ENCODE results near the gene C6orf132.

Gene C6orf132

DNA sequence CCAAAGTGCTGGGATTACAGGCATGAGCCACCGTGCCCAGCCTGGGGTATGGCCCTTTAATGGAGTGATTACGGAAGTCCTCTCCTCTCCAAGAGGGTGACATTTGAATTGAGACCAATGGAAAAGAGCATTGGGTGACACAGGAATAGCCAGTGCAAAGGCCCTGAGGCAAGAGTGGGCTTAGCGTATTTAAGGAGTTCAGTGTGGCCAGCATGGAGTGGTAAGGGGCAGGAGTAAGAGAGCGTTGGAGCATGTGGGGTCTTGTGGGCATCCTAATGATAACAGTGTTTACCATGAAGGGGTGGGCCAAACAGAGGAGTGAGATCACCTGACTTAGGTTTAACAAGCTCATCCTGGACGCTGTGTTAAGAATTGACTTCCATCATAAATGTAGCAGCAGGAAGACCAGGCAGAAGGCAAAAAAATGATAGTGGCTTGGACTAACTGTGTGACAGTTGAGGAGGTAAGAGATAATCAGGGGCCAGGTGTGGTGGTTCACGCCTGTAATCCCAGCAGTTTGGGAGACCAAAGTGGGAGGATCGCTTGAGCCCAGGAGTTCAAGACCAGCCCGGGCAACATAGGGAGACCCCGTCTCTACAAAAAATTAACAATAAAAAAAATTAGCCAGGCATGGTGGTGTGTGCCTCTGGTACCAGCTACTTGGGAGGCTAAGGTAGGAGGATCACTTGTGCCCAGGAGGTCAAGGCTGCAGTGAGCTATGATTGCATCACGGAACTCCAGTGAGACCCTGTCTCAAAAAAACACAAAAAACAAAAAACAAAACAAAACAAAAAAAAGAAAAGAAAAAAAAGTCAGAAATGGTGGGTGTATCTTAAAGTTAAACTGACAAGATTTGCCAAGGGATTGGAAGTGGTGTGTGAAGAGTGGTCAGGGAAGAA lies 51.4 kb downstream of the C6orf132 start:
- no peaks in the 10 kb centered on the region for H3K27me3 ChIP-seq (ENCODE audit: insufficient read depth, low read length)
- no peak overlapping the region for H3K9ac ChIP-seq (ENCODE audit: low read length)
- no peaks in the 10 kb centered on the region for H3K79me2 ChIP-seq (ENCODE audit: insufficient read depth, low read length)
- no peaks in the 10 kb centered on the region for H3K4me1 ChIP-seq (ENCODE audit: insufficient read depth, low read length, severe bottlenecking)
- H3K9me2 ChIP-seq (ENCODE audit: low read depth, low read length): no peaks in the 10 kb centered on the region
- H3K27ac ChIP-seq (ENCODE audit: low read depth, low read length, poor library complexity, severe bottlenecking): no peak overlapping the region
- no peaks in the 10 kb centered on the region for H4K20me1 ChIP-seq (ENCODE audit: insufficient read depth, low read length)
- H3K9me3 ChIP-seq (ENCODE audit: low read length): no peaks in the 10 kb centered on the region
- H3K4me2 ChIP-seq (ENCODE audit: low read length): no peak overlapping the region
- no peak overlapping the region for H2AFZ ChIP-seq (ENCODE audit: low read length)
- H3K4me3 ChIP-seq (ENCODE audit: low read depth, low read length, poor library complexity, severe bottlenecking): no peak overlapping the region
- H3F3A ChIP-seq (ENCODE audit: insufficient read depth, low read length): no peaks in the 10 kb centered on the region
- no peaks in the 10 kb centered on the region for H3K36me3 ChIP-seq (ENCODE audit: insufficient read depth, low read length)
- TF ChIP-seq, protein P1, sequence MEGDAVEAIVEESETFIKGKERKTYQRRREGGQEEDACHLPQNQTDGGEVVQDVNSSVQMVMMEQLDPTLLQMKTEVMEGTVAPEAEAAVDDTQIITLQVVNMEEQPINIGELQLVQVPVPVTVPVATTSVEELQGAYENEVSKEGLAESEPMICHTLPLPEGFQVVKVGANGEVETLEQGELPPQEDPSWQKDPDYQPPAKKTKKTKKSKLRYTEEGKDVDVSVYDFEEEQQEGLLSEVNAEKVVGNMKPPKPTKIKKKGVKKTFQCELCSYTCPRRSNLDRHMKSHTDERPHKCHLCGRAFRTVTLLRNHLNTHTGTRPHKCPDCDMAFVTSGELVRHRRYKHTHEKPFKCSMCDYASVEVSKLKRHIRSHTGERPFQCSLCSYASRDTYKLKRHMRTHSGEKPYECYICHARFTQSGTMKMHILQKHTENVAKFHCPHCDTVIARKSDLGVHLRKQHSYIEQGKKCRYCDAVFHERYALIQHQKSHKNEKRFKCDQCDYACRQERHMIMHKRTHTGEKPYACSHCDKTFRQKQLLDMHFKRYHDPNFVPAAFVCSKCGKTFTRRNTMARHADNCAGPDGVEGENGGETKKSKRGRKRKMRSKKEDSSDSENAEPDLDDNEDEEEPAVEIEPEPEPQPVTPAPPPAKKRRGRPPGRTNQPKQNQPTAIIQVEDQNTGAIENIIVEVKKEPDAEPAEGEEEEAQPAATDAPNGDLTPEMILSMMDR (IDR thresholded peaks at IDR 0.05; ENCODE audit: low read length): no peak
- no peak for TF ChIP-seq EZH2 (IDR thresholded peaks at IDR 0.05; ENCODE audit: borderline replicate concordance, low read length)

DNA sequence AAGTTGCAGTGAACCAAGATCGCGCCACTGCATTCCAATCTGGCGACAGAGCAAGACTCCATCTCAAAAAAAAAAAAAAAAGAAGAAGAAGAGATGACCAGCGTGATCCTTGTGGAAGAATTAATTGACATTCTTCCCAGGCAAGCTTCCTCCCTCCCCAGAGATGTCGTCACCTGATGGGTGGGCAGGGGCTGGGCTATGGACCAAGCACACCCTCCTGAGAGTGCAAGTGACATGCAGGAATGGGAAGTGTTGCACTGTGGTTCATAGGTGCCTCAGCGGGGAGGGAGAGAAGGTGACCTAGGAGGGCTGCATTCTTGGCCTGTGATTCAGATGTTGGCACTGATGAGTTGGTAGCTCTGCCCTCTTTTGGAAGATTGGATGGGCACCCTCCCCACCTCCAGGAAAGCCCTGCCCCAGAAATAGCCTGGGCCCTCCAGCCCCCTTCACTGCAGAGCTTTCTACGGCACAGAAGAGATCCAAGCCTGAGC lies 54.3 kb downstream of the C6orf132 start:
- H3K36me3 ChIP-seq (ENCODE audit: insufficient read depth, low read length): no peaks in the 10 kb centered on the region
- no peak overlapping the region for H3K9ac ChIP-seq (ENCODE audit: low read length)
- no peaks in the 10 kb centered on the region for H3F3A ChIP-seq (ENCODE audit: insufficient read depth, low read length)
- no peaks in the 10 kb centered on the region for H3K9me3 ChIP-seq (ENCODE audit: low read length)
- H3K27ac ChIP-seq (ENCODE audit: low read depth, low read length, poor library complexity, severe bottlenecking): no peak overlapping the region
- H3K4me1 ChIP-seq (ENCODE audit: insufficient read depth, low read length, severe bottlenecking): no peaks in the 10 kb centered on the region
- H3K9me2 ChIP-seq (ENCODE audit: low read depth, low read length): no peaks in the 10 kb centered on the region
- H3K27me3 ChIP-seq (ENCODE audit: insufficient read depth, low read length): no peaks in the 10 kb centered on the region
- TF ChIP-seq, protein P1 (IDR thresholded peaks at IDR 0.05; ENCODE audit: low read length): no peak
- no peak for TF ChIP-seq EZH2 (IDR thresholded peaks at IDR 0.05; ENCODE audit: borderline replicate concordance, low read length)
- no peak overlapping the region for H2AFZ ChIP-seq (ENCODE audit: low read length)
- no peak overlapping the region for H3K4me3 ChIP-seq (ENCODE audit: low read depth, low read length, poor library complexity, severe bottlenecking)
- no peak overlapping the region for H3K4me2 ChIP-seq (ENCODE audit: low read length)
- H3K79me2 ChIP-seq (ENCODE audit: insufficient read depth, low read length): no peaks in the 10 kb centered on the region
- H4K20me1 ChIP-seq (ENCODE audit: insufficient read depth, low read length): no peaks in the 10 kb centered on the region

DNA sequence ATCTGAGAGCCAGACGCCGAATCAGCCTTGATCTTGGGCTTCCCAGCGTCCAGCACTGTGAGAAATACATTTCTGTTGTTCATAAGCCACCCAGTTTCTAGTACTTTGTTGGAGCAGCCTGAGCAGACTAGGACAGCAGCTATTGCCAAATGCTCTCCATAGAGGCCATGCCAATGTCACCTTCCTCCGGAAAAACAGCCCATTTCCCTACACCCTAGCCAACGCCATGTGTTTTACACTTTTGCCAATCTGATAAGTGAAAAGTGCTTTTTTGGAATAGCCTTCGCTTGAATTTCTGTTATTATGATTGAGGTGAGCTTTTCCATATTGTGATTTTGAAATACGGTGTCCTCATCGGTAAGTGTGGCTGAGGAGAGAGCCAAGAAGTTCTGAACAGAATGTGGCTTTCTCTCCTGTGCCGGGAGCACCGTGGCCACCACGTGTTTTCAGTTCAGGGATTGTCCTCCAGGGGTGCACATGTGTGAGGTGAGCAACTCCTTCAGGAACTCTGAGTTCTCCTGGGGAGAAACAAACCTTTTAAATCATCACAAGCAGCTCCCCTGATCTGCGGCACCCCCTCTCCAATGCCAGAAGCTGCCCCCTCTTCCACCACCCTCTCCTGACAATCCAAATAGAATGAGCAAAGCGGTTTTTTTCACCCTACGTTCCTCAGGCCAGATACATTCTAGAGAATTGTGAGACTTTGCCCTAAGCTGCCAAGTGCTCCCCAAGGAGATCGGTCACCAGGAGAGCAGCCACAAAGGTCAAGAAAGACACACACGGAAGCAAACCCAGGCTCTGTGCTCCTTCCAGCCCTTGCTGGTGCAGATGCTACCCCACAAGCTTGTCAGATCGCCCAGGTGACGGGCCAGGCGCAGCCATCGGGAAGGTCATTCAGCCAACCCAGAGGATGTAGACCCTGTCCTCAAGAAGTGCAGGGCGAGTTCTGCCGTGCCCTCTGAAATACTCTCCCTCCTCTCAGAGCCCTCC lies 56.1 kb downstream of the C6orf132 start:
- H2AFZ ChIP-seq (ENCODE audit: low read length): no peak overlapping the region
- TF ChIP-seq, protein P1 (IDR thresholded peaks at IDR 0.05; ENCODE audit: low read length): no peak
- TF ChIP-seq EZH2 (IDR thresholded peaks at IDR 0.05; ENCODE audit: borderline replicate concordance, low read length): no peak

More for the DNA sequence above, 56.1 kb downstream of the C6orf132 start:
- Histone ChIP-seq H3K27ac (ENCODE audit: low read depth, low read length, poor library complexity, severe bottlenecking) (no peak overlapping the region), H3K36me3 (ENCODE audit: insufficient read depth, low read length) (no peaks in the 10 kb centered on the region), H3F3A (ENCODE audit: insufficient read depth, low read length) (no peaks in the 10 kb centered on the region), H3K9me3 (ENCODE audit: low read length) (no peaks in the 10 kb centered on the region), H3K27me3 (ENCODE audit: insufficient read depth, low read length) (no peaks in the 10 kb centered on the region), H4K20me1 (ENCODE audit: insufficient read depth, low read length) (no peaks in the 10 kb centered on the region), H3K79me2 (ENCODE audit: insufficient read depth, low read length) (no peaks in the 10 kb centered on the region), H3K4me2 (ENCODE audit: low read length) (no peak overlapping the region), H3K4me1 (ENCODE audit: insufficient read depth, low read length, severe bottlenecking) (no peaks in the 10 kb centered on the region), H3K9ac (ENCODE audit: low read length) (no peak overlapping the region), H3K4me3 (ENCODE audit: low read depth, low read length, poor library complexity, severe bottlenecking) (no peak overlapping the region), H3K9me2 (ENCODE audit: low read depth, low read length) (no peaks in the 10 kb centered on the region)

Data from OCI-LY1 (cell line).